ENCODE results near the gene SEC63. TPM values are rescaled to one million over a fixed set of nuclear protein-coding genes. Genes with fewer than 3 reads are reported as not detected.

Gene SEC63
- total and polyA plus RNA-seq, 2 experiments from 2014 or later: 38.5 to 190 TPM

GRCh38 chr6:107819964-107820337 lies 138.1 kb downstream of the SEC63 start:
- Histone ChIP-seq H4K20me1 (ENCODE audit: insufficient read depth) (no peaks in the 10 kb centered on the region), H3K4me3 (peak overlapping the region; percentile 63), H3K27me3 (replicated peaks; ENCODE audit: insufficient read depth) (peaks cover 27% of the 10 kb centered on the region; the same call in 1 of the 2 replicates), H3K27ac (no peak overlapping the region), H3K4me2 (ENCODE audit: unreplicated experiment) (peak overlapping the region; percentile 72), H3K9me3 (ENCODE audit: low read depth) (no peaks in the 10 kb centered on the region), H3K79me2 (ENCODE audit: insufficient read depth) (no peaks in the 10 kb centered on the region), H3F3A (ENCODE audit: insufficient read depth) (peaks cover 6% of the 10 kb centered on the region; the same call in 1 of the 2 replicates), H2AFZ (peak overlapping the region; percentile 67), H3K36me3 (ENCODE audit: low read depth) (no peaks in the 10 kb centered on the region), H3K9me2 (ENCODE audit: insufficient read depth) (no peaks in the 10 kb centered on the region), H3K4me1 (ENCODE audit: insufficient read depth) (peaks cover 18% of the 10 kb centered on the region), H3K9ac (no peak overlapping the region)
- 5 to 6% methylated on average over 5 of the region's 5 CpGs for WGBS, 2 experiments (ENCODE audit: low coverage in 1 of 2, low lambda C conversion rate in 2 of 2, missing lambda C conversion rate in 2 of 2)
- TF ChIP-seq EZH2phosphoT487 (IDR thresholded peaks at IDR 0.05; ENCODE audit: insufficient read depth, low read depth): no peak
- TF ChIP-seq EZH2 (IDR thresholded peaks at IDR 0.05; ENCODE audit: insufficient read depth, poor library complexity, severe bottlenecking): no peak
- peak; percentile 71 for DNase-seq
- in situ Hi-C loops (cut with MboI): no loop called here

GRCh38 chr6:107819217-107819616 lies 138.8 kb downstream of the SEC63 start:
- Histone ChIP-seq H3K79me2 (ENCODE audit: insufficient read depth) (no peaks in the 10 kb centered on the region), H2AFZ (no peak overlapping the region), H3K9ac (no peak overlapping the region), H3F3A (ENCODE audit: insufficient read depth) (peaks cover 6% of the 10 kb centered on the region; the same call in 1 of the 2 replicates), H3K27ac (no peak overlapping the region), H3K9me2 (ENCODE audit: insufficient read depth) (no peaks in the 10 kb centered on the region), H3K4me1 (ENCODE audit: insufficient read depth) (peaks cover 18% of the 10 kb centered on the region), H3K4me2 (ENCODE audit: unreplicated experiment) (no peak overlapping the region), H3K27me3 (replicated peaks; ENCODE audit: insufficient read depth) (peaks cover 27% of the 10 kb centered on the region; the same call in 1 of the 2 replicates), H4K20me1 (ENCODE audit: insufficient read depth) (no peaks in the 10 kb centered on the region), H3K36me3 (ENCODE audit: low read depth) (no peaks in the 10 kb centered on the region), H3K9me3 (ENCODE audit: low read depth) (no peaks in the 10 kb centered on the region), H3K4me3 (no peak overlapping the region)
- TF ChIP-seq EZH2 (IDR thresholded peaks at IDR 0.05; ENCODE audit: insufficient read depth, poor library complexity, severe bottlenecking): no peak
- TF ChIP-seq EZH2phosphoT487 (IDR thresholded peaks at IDR 0.05; ENCODE audit: insufficient read depth, low read depth): no peak
- DNase-seq: peak; percentile 46
- 4 to 11% methylated on average over 2 of the region's 2 CpGs for WGBS, 2 experiments (ENCODE audit: low coverage in 1 of 2, low lambda C conversion rate in 2 of 2, missing lambda C conversion rate in 2 of 2)
- in situ Hi-C loops (cut with MboI): no loop called here

- no peak for DNase-seq
- H3K9ac ChIP-seq: no peak overlapping the region
- H3F3A ChIP-seq (ENCODE audit: insufficient read depth): peaks cover 6% of the 10 kb centered on the region; the same call in 1 of the 2 replicates
- H4K20me1 ChIP-seq (ENCODE audit: insufficient read depth): no peaks in the 10 kb centered on the region
- peaks cover 18% of the 10 kb centered on the region for H3K4me1 ChIP-seq (ENCODE audit: insufficient read depth)
- WGBS, 2 experiments (ENCODE audit: low coverage in 1 of 2, low lambda C conversion rate in 2 of 2, missing lambda C conversion rate in 2 of 2): 83 to 96% methylated on average over 1 of the region's 1 CpG
- in situ Hi-C loops (cut with MboI): no loop called here
- H3K9me2 ChIP-seq (ENCODE audit: insufficient read depth): no peaks in the 10 kb centered on the region
- no peaks in the 10 kb centered on the region for H3K9me3 ChIP-seq (ENCODE audit: low read depth)
- H3K36me3 ChIP-seq (ENCODE audit: low read depth): no peaks in the 10 kb centered on the region
- no peaks in the 10 kb centered on the region for H3K79me2 ChIP-seq (ENCODE audit: insufficient read depth)
- H3K27ac ChIP-seq: no peak overlapping the region
- H3K4me2 ChIP-seq (ENCODE audit: unreplicated experiment): no peak overlapping the region
- H3K4me3 ChIP-seq: no peak overlapping the region
- peaks cover 20% of the 10 kb centered on the region for H3K27me3 ChIP-seq (replicated peaks; ENCODE audit: insufficient read depth)
- no peak for TF ChIP-seq EZH2 (IDR thresholded peaks at IDR 0.05; ENCODE audit: insufficient read depth, poor library complexity, severe bottlenecking)
- no peak for TF ChIP-seq EZH2phosphoT487 (IDR thresholded peaks at IDR 0.05; ENCODE audit: insufficient read depth, low read depth)
- H2AFZ ChIP-seq: no peak overlapping the region
Measured at GRCh38 chr6:107818272-107818671, 139.7 kb downstream of the SEC63 start.

- H3K36me3 ChIP-seq (ENCODE audit: low read depth): no peaks in the 10 kb centered on the region
- H3K9me3 ChIP-seq (ENCODE audit: low read depth): no peaks in the 10 kb centered on the region
- H3K4me1 ChIP-seq (ENCODE audit: insufficient read depth): peaks cover 18% of the 10 kb centered on the region
- H3K9ac ChIP-seq: no peak overlapping the region
- no peak overlapping the region for H3K4me2 ChIP-seq (ENCODE audit: unreplicated experiment)
- 48 to 56% methylated on average over 4 of the region's 4 CpGs for WGBS, 2 experiments (ENCODE audit: low coverage in 1 of 2, low lambda C conversion rate in 2 of 2, missing lambda C conversion rate in 2 of 2)
- peaks cover 15% of the 10 kb centered on the region for H3K27me3 ChIP-seq (replicated peaks; ENCODE audit: insufficient read depth)
- TF ChIP-seq EZH2phosphoT487 (IDR thresholded peaks at IDR 0.05; ENCODE audit: insufficient read depth, low read depth): no peak
- no peak for TF ChIP-seq EZH2 (IDR thresholded peaks at IDR 0.05; ENCODE audit: insufficient read depth, poor library complexity, severe bottlenecking)
- H2AFZ ChIP-seq: no peak overlapping the region
- peaks cover 6% of the 10 kb centered on the region; the same call in 1 of the 2 replicates for H3F3A ChIP-seq (ENCODE audit: insufficient read depth)
- in situ Hi-C loops (cut with MboI): no loop called here
- no peaks in the 10 kb centered on the region for H3K9me2 ChIP-seq (ENCODE audit: insufficient read depth)
- no peak overlapping the region for H3K27ac ChIP-seq
- H4K20me1 ChIP-seq (ENCODE audit: insufficient read depth): no peaks in the 10 kb centered on the region
- H3K4me3 ChIP-seq: no peak overlapping the region
- no peaks in the 10 kb centered on the region for H3K79me2 ChIP-seq (ENCODE audit: insufficient read depth)
- no peak for DNase-seq
Measured at GRCh38 chr6:107817784-107818183, 140.2 kb downstream of the SEC63 start.

Small RNA genes within 50 kb of the gene (small RNA-seq; reads per million reads assigned to genes)
- gene MTHFD2P3 (ENCODE audit: low read depth, low replicate concordance) (not detected), gene RF00045 (ENCODE audit: low read depth, low replicate concordance) (not detected), gene RNU6-437P (ENCODE audit: low read depth, low replicate concordance) (not detected)

Other genes with a start within 250 kb of the SEC63 start
- not detected in 2 replicates for gene SCML4, start 133.9 kb downstream of the SEC63 start, total RNA-seq (2014; rRNA removed; shearing (Covaris generic))
- not detected in 2 replicates for gene SCML4, start 133.9 kb downstream of the SEC63 start, polyA plus RNA-seq (2016; fragmentation: Nextera tagmentation; extraction: Ambion mirVana)
- gene OSTM1, start 116.5 kb upstream of the SEC63 start, total RNA-seq (2014; rRNA removed; shearing (Covaris generic)): 25.9 and 27.0 TPM in 2 replicates
- 29.3 and 31.3 TPM in 2 replicates for gene OSTM1, start 116.5 kb upstream of the SEC63 start, polyA plus RNA-seq (2016; fragmentation: Nextera tagmentation; extraction: Ambion mirVana)
- not detected in 2 replicates for gene NR2E1, start 207.8 kb upstream of the SEC63 start, total RNA-seq (2014; rRNA removed; shearing (Covaris generic))
- gene NR2E1, start 207.8 kb upstream of the SEC63 start, polyA plus RNA-seq (2016; fragmentation: Nextera tagmentation; extraction: Ambion mirVana): not detected in 2 replicates